Measurements from ENCODE around the gene VGLL1. TPM values are rescaled to one million over a fixed set of nuclear protein-coding genes. Genes with fewer than 3 reads are reported as not detected.

The VGLL1 gene
- total and polyA plus RNA-seq, 2 experiments from 2014 or later, result not detected

GRCh38 chrX:136582624-136583023 lies 50.6 kb downstream of the VGLL1 start:
- Histone ChIP-seq H3K36me3 (no peaks in the 10 kb centered on the region), H3K27ac (no peak overlapping the region), H3K4me3 (no peak overlapping the region), H3K27me3 (no peaks in the 10 kb centered on the region), H3K9me3 (ENCODE audit: low read depth) (no peaks in the 10 kb centered on the region), H3K4me1 (ENCODE audit: low read depth) (peaks cover 11% of the 10 kb centered on the region)
- no peak for DNase-seq (ENCODE audit: low read depth in 1 of 2, low spot score in 1 of 2)
- TF ChIP-seq, protein P1, sequence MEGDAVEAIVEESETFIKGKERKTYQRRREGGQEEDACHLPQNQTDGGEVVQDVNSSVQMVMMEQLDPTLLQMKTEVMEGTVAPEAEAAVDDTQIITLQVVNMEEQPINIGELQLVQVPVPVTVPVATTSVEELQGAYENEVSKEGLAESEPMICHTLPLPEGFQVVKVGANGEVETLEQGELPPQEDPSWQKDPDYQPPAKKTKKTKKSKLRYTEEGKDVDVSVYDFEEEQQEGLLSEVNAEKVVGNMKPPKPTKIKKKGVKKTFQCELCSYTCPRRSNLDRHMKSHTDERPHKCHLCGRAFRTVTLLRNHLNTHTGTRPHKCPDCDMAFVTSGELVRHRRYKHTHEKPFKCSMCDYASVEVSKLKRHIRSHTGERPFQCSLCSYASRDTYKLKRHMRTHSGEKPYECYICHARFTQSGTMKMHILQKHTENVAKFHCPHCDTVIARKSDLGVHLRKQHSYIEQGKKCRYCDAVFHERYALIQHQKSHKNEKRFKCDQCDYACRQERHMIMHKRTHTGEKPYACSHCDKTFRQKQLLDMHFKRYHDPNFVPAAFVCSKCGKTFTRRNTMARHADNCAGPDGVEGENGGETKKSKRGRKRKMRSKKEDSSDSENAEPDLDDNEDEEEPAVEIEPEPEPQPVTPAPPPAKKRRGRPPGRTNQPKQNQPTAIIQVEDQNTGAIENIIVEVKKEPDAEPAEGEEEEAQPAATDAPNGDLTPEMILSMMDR (IDR thresholded peaks at IDR 0.05; ENCODE audit: low read depth, low read length), result no peak

DNA sequence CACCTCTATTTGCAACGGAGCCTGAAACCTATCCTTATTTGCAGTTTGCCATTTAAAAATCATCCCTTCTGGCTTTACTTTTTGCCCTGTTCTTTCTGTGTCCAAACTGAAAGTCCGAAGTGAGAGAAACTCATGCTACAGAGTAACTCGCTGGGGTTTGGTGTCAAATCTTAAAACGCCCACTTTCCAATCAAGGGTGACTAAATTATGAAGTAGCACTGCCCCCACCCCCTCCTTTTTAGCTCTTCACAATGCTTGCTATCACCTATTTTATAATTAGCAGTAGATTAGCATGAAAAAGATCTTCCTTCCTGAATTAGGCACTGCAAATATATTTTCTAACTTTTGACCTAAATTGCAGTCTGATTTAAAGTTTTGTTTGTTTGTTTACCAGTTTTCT lies 52.5 kb downstream of the VGLL1 start:
- H3K4me3 ChIP-seq, result no peak overlapping the region
- H3K36me3 ChIP-seq, result no peaks in the 10 kb centered on the region
- DNase-seq (ENCODE audit: low read depth in 1 of 2, low spot score in 1 of 2), result no peak
- no peaks in the 10 kb centered on the region for H3K27me3 ChIP-seq
- H3K4me1 ChIP-seq (ENCODE audit: low read depth), result peaks cover 11% of the 10 kb centered on the region
- TF ChIP-seq, protein P1 (IDR thresholded peaks at IDR 0.05; ENCODE audit: low read depth, low read length), result no peak
- no peaks in the 10 kb centered on the region for H3K9me3 ChIP-seq (ENCODE audit: low read depth)
- H3K27ac ChIP-seq, result peak overlapping the region; percentile 6

GRCh38 chrX:136585262-136585661 lies 53.2 kb downstream of the VGLL1 start:
- no peaks in the 10 kb centered on the region for H3K27me3 ChIP-seq

DNA sequence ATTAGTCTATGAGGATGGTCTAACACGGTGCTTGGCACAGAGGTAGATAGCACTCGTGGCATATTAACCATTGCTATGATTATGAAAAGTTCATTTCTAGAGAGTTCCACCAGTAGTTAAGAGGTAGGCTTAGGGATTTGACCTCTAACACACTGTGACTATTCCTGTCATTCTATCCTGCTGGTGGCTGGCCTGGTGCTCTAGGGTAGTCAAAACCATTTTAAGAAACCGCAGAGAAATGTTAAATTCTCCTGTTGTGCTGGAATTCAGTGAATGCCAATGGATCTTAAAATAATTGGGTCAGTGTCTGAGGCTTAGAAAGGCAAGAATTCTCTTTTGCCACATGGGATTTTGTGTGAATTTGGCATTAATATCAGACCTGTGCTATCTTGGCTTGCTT lies 53.9 kb downstream of the VGLL1 start:
- no peak overlapping the region for H3K27ac ChIP-seq
- no peak overlapping the region for H3K4me3 ChIP-seq
- TF ChIP-seq, protein P1 (IDR thresholded peaks at IDR 0.05; ENCODE audit: low read depth, low read length), result no peak
- DNase-seq (ENCODE audit: low read depth in 1 of 2, low spot score in 1 of 2), result no peak
- no peaks in the 10 kb centered on the region for H3K27me3 ChIP-seq
- peaks cover 11% of the 10 kb centered on the region for H3K4me1 ChIP-seq (ENCODE audit: low read depth)
- no peaks in the 10 kb centered on the region for H3K9me3 ChIP-seq (ENCODE audit: low read depth)
- H3K36me3 ChIP-seq, result no peaks in the 10 kb centered on the region

More at GRCh38 chrX:136585262-136585661, 53.2 kb downstream of the VGLL1 start:
- Histone ChIP-seq H3K9me3 (ENCODE audit: low read depth) (no peaks in the 10 kb centered on the region), H3K36me3 (no peaks in the 10 kb centered on the region), H3K4me1 (ENCODE audit: low read depth) (peaks cover 11% of the 10 kb centered on the region), H3K27ac (no peak overlapping the region), H3K4me3 (no peak overlapping the region)
- TF ChIP-seq, protein P1 (IDR thresholded peaks at IDR 0.05; ENCODE audit: low read depth, low read length), result no peak
- DNase-seq (ENCODE audit: low read depth in 1 of 2, low spot score in 1 of 2), result no peak

DNA sequence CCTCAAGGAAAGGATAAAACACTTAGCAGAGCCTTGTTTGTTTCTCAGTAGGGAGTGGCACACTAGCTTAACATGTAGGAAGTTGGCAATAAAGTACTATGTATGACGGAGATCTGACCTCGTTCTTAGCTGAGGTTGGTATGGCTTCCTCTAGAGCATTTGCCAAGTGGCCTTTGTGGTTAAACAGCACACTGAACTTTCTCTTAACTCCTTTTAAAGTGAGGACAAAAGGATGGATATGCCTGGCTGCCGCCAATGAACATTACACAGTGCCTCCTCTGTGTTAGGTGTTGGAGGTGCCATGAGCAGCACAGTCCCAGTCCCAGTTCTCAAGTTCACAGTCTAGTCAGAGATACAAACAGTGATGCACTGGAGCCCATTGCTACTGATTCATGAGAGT lies 54.4 kb downstream of the VGLL1 start:
- TF ChIP-seq, protein P1 (IDR thresholded peaks at IDR 0.05; ENCODE audit: low read depth, low read length), result no peak
- Histone ChIP-seq H3K9me3 (ENCODE audit: low read depth) (no peaks in the 10 kb centered on the region), H3K4me1 (ENCODE audit: low read depth) (peaks cover 11% of the 10 kb centered on the region), H3K36me3 (no peaks in the 10 kb centered on the region), H3K27me3 (no peaks in the 10 kb centered on the region), H3K4me3 (no peak overlapping the region), H3K27ac (no peak overlapping the region)
- DNase-seq (ENCODE audit: low read depth in 1 of 2, low spot score in 1 of 2), result no peak

DNA sequence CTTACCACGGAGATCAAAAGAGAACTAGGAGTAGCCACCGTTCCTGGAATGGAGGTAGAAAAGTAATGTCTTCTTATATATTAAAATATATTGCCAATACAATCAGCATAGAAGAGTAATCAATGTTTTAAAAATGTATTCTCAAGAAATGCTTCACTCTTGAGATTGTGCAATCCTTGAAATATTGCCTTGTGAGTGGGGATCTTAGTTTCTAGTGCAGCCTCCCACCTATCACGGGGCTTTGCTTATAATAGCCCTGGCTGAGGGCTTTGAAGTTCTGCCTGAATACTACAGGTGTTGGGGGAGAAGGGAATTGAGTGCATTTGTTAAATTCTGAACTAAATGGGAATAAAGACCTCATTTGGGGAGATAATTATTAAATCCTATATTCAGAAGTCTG lies 55.5 kb downstream of the VGLL1 start:
- H3K27me3 ChIP-seq, result no peaks in the 10 kb centered on the region

More for the DNA sequence above, 55.5 kb downstream of the VGLL1 start:
- Histone ChIP-seq H3K27ac (no peak overlapping the region), H3K4me1 (ENCODE audit: low read depth) (peaks cover 11% of the 10 kb centered on the region), H3K36me3 (no peaks in the 10 kb centered on the region), H3K9me3 (ENCODE audit: low read depth) (no peaks in the 10 kb centered on the region), H3K4me3 (no peak overlapping the region)
- TF ChIP-seq, protein P1 (IDR thresholded peaks at IDR 0.05; ENCODE audit: low read depth, low read length), result no peak
- no peak for DNase-seq (ENCODE audit: low read depth in 1 of 2, low spot score in 1 of 2)
